GM12878 (cell line): Measurements from ENCODE around the gene VDR. TPM values are rescaled to one million over a fixed set of nuclear protein-coding genes. Genes with fewer than 3 reads are reported as not detected.

ENCODE experiments used
- ATAC-seq: fragments of 200-7000 bp; cut with Tn5 transposase; 3 replicates; pipeline ENCODE4 v1.9.1; 2020; ENCODE audit warnings: mild to moderate bottlenecking, moderate library complexity
- BruUV-seq: library from RNA; stranded (reverse); fragments of 400-500 nt; replicated peaks from 2 replicates; lab custom pipeline; 2021; lab: Mats Ljungman, UMichigan
- CTCF ChIA-PET: fragments of 300-600 bp; sonication (Branson Sonifier 250); formaldehyde crosslinking; extraction: SDS; loops from one replicate; lab custom pipeline; 2021; ENCODE audit warnings: inconsistent platforms; lab: Yijun Ruan, JAX
- POLR2A ChIA-PET: fragments of 350-600 bp; formaldehyde crosslinking; extraction: SDS; loops from one replicate; lab custom pipeline; 2021; ENCODE audit warnings: inconsistent platforms; lab: Charles Lee
- RAD21 ChIA-PET: fragments of 300-600 bp; sonication (Branson Sonifier 250); formaldehyde crosslinking; loops from one replicate; lab custom pipeline; 2023; ENCODE audit warnings: antibody characterized with exemption; ENCODE audit not compliant: unreplicated experiment; lab: Charles Lee
- SMC1A ChIA-PET: fragments of 300-600 bp; sonication (Branson Sonifier 250); formaldehyde crosslinking; loops from one replicate; lab custom pipeline; 2023; ENCODE audit not compliant: unreplicated experiment, uncharacterized antibody; lab: Charles Lee
- DNase-seq: peaks from one replicate; pipeline ENCODE4 v3.0.0-alpha.2; 2011; ENCODE audit warnings: low read depth, low spot score
- FAIRE-seq: peaks from 3 replicates; lab custom pipeline; 2011; peaks lifted over from hg19 to GRCh38; lab: Jason Lieb, UNC
- H2AFZ ChIP-seq: 2 replicates; pipeline ENCODE4 v1.6.0; 2011; ENCODE audit warnings: low read depth, low read length, control low read depth; ENCODE audit not compliant: control insufficient read depth
- H3K27ac ChIP-seq: 2 replicates; pipeline ENCODE4 v1.5.1; 2011; ENCODE audit warnings: control low read depth; ENCODE audit not compliant: control insufficient read depth, insufficient read depth
- H3K27me3 ChIP-seq, 2 experiments: replicated peaks in 1 of 2; 2 replicates each; pipeline versions ENCODE4 v1.6.0 to v1.6.1; 2011; ENCODE audit warnings: low read length in 1 of 2; ENCODE audit not compliant: control insufficient read depth in 2 of 2, insufficient read depth in 2 of 2
- H3K36me3 ChIP-seq, 2 experiments: 2 replicates each; pipeline ENCODE4 v1.5.1; 2011; ENCODE audit warnings: low read length in 1 of 2; ENCODE audit not compliant: control insufficient read depth in 2 of 2, insufficient read depth in 2 of 2
- H3K4me1 ChIP-seq: 2 replicates; pipeline ENCODE4 v1.6.1; 2011; ENCODE audit warnings: mild to moderate bottlenecking, low read length, moderate library complexity, mixed read lengths; ENCODE audit not compliant: control insufficient read depth, insufficient read depth
- H3K4me2 ChIP-seq: 2 replicates; pipeline ENCODE4 v1.6.0; 2011; ENCODE audit warnings: control low read depth; ENCODE audit not compliant: control insufficient read depth, insufficient read depth
- H3K4me3 ChIP-seq: fragments of 200-600 bp; sonication (generic); 2 replicates; pipeline ENCODE4 v1.5.1; 2016
- H3K79me2 ChIP-seq: 2 replicates; pipeline ENCODE4 v1.6.0; 2011; ENCODE audit warnings: low read length; ENCODE audit not compliant: control insufficient read depth, insufficient read depth
- H3K9ac ChIP-seq: 2 replicates; pipeline ENCODE4 v1.8.0; 2011; ENCODE audit warnings: low read length, control low read depth, mixed read lengths; ENCODE audit not compliant: control insufficient read depth, insufficient read depth
- H3K9me3 ChIP-seq: replicated peaks from 3 replicates; pipeline ENCODE4 v1.5.1; 2011; ENCODE audit warnings: mild to moderate bottlenecking, low read length; ENCODE audit not compliant: control insufficient read depth, insufficient read depth
- H4K20me1 ChIP-seq: 2 replicates; pipeline ENCODE4 v1.6.0; 2011; ENCODE audit not compliant: control insufficient read depth, insufficient read depth
- ATF7 ChIP-seq: fragments of 450-650 bp; IDR thresholded peaks from 2 replicates; pipeline ENCODE4 v1.6.1; 2016; ENCODE audit warnings: low read depth, mild to moderate bottlenecking
- BRCA1 ChIP-seq: IDR thresholded peaks from 2 replicates; pipeline ENCODE4 v1.6.1; 2011; ENCODE audit warnings: low read depth, low read length, improper control_type of control experiment
- CBX3 ChIP-seq: fragments of 200-600 bp; sonication (generic); IDR thresholded peaks from 2 replicates; pipeline ENCODE4 v1.6.1; 2016; ENCODE audit warnings: low read depth, borderline replicate concordance
- CBX5 ChIP-seq: sonication (generic); IDR thresholded peaks from 2 replicates; pipeline ENCODE4 v1.6.1; 2016; ENCODE audit warnings: low read depth, moderate library complexity, mild to moderate bottlenecking, inconsistent platforms
- HSF1 ChIP-seq: fragments of 150-350 bp; IDR thresholded peaks from 2 replicates; pipeline ENCODE4 v1.6.1; 2014; ENCODE audit warnings: mild to moderate bottlenecking, low read depth, low read length
- IRF4 ChIP-seq: IDR thresholded peaks from 2 replicates; pipeline ENCODE4 v1.6.1; 2011; ENCODE audit warnings: low read depth, low read length
- NFIC ChIP-seq: IDR thresholded peaks from 2 replicates; pipeline ENCODE4 v1.6.1; 2012; ENCODE audit warnings: low read depth, mild to moderate bottlenecking, inconsistent platforms, low read length, moderate library complexity
- SMAD5 ChIP-seq: IDR thresholded peaks from 2 replicates; pipeline ENCODE4 v1.6.1; 2016; ENCODE audit warnings: antibody characterized with exemption, low read depth
- SMARCA5 ChIP-seq: fragments of 450-650 bp; IDR thresholded peaks from 2 replicates; pipeline ENCODE4 v1.6.1; 2017; ENCODE audit warnings: mild to moderate bottlenecking
- SREBF1 ChIP-seq: IDR thresholded peaks from 2 replicates; pipeline ENCODE4 v1.6.1; 2012; ENCODE audit warnings: mild to moderate bottlenecking, low read length
- TAF1 ChIP-seq: IDR thresholded peaks from 2 replicates; pipeline ENCODE4 v1.6.1; 2011; ENCODE audit warnings: mild to moderate bottlenecking, low read depth, low read length, borderline replicate concordance
- ZNF384 ChIP-seq: IDR thresholded peaks from 2 replicates; pipeline ENCODE4 v1.6.1; 2012; ENCODE audit warnings: low read depth, mild to moderate bottlenecking, low read length, improper control_type of control experiment, borderline replicate concordance
- WGBS: methylation state at CpG from one replicate; pipeline ENCODE4 v1.1.6; 2016; ENCODE audit warnings: low lambda C conversion rate; ENCODE audit not compliant: insufficient replicate concordance, insufficient coverage; ENCODE audit errors: missing lambda C conversion rate; 5-methylcytosine and 5-hydroxymethylcytosine counted together
- in situ Hi-C: fragments of 300-500 bp; cut with MboI; formaldehyde crosslinking; loops from 9 replicates; pipeline ENCODE4 v1.14.3; 2018; ENCODE audit warnings: mixed read lengths
- intact Hi-C: fragments of 100-400 bp; cut with micrococcal nuclease; formaldehyde crosslinking; loops from one replicate; pipeline ENCODE4 v1.14.2; 2022; ENCODE audit not compliant: unreplicated experiment
- polyA plus RNA-seq, 11 experiments: library from polyadenylated mRNA; depleted of rRNA in 4 of 11; unstranded in 6 of 11; stranded (reverse) in 5 of 11; fragments of >200 nt; fragmentation: Nextera tagmentation in 4 of 11; fragmentation: Illumina TruSeq in 1 of 11; extraction: Ambion mirVana in 4 of 11; extraction: Trizol in 1 of 11; gene quantifications; 1 replicate in 1 of 11; 2 replicates in 10 of 11; pipeline versions ENCODE4 v1.2.1 to v1.2.3, GENCODE V29; 2011 to 2016; ENCODE audit warnings: inconsistent platforms in 2 of 11, missing spikeins in 2 of 11, low read depth in 1 of 11
- total RNA-seq, 4 experiments: library from RNA; depleted of rRNA in 3 of 4; stranded (reverse); fragments of >200 nt in 3 of 4; fragmentation: Illumina TruSeq in 1 of 4; extraction: Trizol in 1 of 4; gene quantifications; 2 replicates each; pipeline versions ENCODE4 v1.2.1 to v1.2.3, GENCODE V29; 2013 to 2021
- TF ChIP-seq, protein P1 (sequence below): fragments of 450-650 bp; IDR thresholded peaks from 2 replicates; pipeline ENCODE4 v1.6.1; 2016; ENCODE audit warnings: mild to moderate bottlenecking
- TF ChIP-seq, protein P2 (sequence below): fragments of 450-650 bp; IDR thresholded peaks from 2 replicates; pipeline ENCODE4 v1.6.1; 2014; ENCODE audit warnings: mild to moderate bottlenecking

VDR gene
- total and polyA plus RNA-seq, 10 of the 15 experiments (the other 5 are each of a cell fraction or from before 2014, with no cell fraction given), result 0.27 to 7.9 (median 3.0) TPM

DNA sequence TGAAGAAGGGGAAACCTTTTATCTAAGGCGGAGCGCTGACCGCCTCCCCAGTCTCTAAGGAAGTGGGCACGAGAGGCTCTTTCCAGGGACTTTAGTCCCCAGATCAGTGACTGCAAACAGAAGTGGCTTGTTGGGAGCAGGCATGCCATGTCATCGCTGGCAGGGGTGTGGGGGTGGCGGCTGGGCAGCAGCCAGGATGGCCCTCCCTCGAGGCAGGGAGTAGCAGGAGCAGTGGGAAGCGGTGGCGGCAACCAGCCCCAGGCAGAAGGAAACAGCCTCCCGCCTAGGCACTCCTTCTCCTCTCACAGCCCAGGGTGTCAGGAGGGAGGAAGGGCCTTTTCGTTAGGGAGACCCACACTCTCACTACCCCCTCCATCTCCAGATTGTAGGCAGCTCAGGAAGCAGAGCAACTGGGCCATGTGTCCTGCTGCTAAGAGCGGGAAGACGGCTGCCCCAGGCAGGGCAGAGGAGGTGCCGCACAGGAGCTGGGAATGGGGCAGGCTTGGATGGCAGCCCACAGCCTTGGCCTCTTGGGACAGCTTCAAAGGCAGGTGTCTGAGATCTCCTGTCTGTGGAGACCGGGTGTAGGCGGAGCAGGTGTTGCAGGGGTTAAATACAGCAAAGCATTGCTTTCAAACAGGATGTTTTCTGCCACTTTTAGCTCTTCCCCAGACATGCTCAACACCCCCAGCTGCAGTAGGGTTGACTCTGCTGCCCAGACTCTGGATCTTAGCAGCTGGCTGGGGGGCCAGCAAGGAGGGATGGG, 21.8 kb downstream of the VDR start (continued):
- TF ChIP-seq ATF7 (0 out of 2 replicates have a peak, but pooled peaks have one; percentile 32), TAF1 (peak; percentile 38; the same call in 1 of the 2 replicates), SMARCA5 (no peak), SMAD5 (no peak), ZNF384 (no peak)
- TF ChIP-seq, protein P1, sequence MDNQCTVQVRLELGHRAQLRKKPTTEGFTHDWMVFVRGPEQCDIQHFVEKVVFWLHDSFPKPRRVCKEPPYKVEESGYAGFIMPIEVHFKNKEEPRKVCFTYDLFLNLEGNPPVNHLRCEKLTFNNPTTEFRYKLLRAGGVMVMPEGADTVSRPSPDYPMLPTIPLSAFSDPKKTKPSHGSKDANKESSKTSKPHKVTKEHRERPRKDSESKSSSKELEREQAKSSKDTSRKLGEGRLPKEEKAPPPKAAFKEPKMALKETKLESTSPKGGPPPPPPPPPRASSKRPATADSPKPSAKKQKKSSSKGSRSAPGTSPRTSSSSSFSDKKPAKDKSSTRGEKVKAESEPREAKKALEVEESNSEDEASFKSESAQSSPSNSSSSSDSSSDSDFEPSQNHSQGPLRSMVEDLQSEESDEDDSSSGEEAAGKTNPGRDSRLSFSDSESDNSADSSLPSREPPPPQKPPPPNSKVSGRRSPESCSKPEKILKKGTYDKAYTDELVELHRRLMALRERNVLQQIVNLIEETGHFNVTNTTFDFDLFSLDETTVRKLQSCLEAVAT, result peak; percentile 61

- ChIA-PET SMC1A (interaction anchor here (5.0 to 11.6 kb wide), 2 partner anchors 10 to 13 kb away, joined by 40 to 118 read pairs; no protein-coding TSS in a partner anchor), POLR2A (interaction anchor here (1.1 to 3.4 kb wide), 2 partner anchors 13 to 23 kb away, joined by 5 to 27 read pairs; partner anchors contain the start of gene VDR), CTCF (interaction anchor here (2.0 to 13.0 kb wide), 3 partner anchors 15 to 140 kb away, joined by 5 to 94 read pairs (median 12); partner anchors contain the start of gene VDR), RAD21 (no interaction called here)
- in situ Hi-C loops (no loop called here), intact Hi-C loops (no loop called here)
- H3K4me2 ChIP-seq, result peak overlapping the region; percentile 94
- no peak overlapping the region for H3K9ac ChIP-seq
- no peak for DNase-seq
- TF ChIP-seq CBX3 (no peak), SREBF1 (no peak), IRF4 (no peak), TAF1 (no peak), ZNF384 (no peak), CBX5 (no peak), HSF1 (no peak), NFIC (no peak), BRCA1 (no peak)
- TF ChIP-seq, protein P2, sequence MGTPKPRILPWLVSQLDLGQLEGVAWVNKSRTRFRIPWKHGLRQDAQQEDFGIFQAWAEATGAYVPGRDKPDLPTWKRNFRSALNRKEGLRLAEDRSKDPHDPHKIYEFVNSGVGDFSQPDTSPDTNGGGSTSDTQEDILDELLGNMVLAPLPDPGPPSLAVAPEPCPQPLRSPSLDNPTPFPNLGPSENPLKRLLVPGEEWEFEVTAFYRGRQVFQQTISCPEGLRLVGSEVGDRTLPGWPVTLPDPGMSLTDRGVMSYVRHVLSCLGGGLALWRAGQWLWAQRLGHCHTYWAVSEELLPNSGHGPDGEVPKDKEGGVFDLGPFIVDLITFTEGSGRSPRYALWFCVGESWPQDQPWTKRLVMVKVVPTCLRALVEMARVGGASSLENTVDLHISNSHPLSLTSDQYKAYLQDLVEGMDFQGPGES, result no peak
- no peak for FAIRE-seq
- no peak for ATAC-seq
- no peaks in the 10 kb centered on the region; a peak in 1 of 4 replicates for H3K36me3 ChIP-seq
- WGBS, result 57% methylated on average over 8 of the region's 8 CpGs
- no peak overlapping the region; the same call in 1 of the 2 replicates for H2AFZ ChIP-seq
- no peaks in the 10 kb centered on the region for H4K20me1 ChIP-seq
- no peak overlapping the region for H3K27ac ChIP-seq
- no peaks in the 10 kb centered on the region for H3K9me3 ChIP-seq
- no peak overlapping the region for H3K4me3 ChIP-seq
- peaks cover 53% of the 10 kb centered on the region for H3K4me1 ChIP-seq
- no peaks in the 10 kb centered on the region for H3K79me2 ChIP-seq
- no TSS peak for BruUV-seq
- H3K27me3 ChIP-seq, result no peaks in the 10 kb centered on the region
Observed at GRCh38 chr12:47881826-47882427, 22.9 kb downstream of the VDR start.
